DOHH2 (cell line): Measurements from ENCODE around the gene LCE2D.

Experiments
- CTCF ChIP-seq: fragments of 200-600 bp; sonication (generic); IDR thresholded peaks from one replicate; pipeline ENCODE4 v1.5.1; 2014; ENCODE audit warnings: antibody characterized with exemption, mild to moderate bottlenecking, low read depth, low read length; ENCODE audit not compliant: poor library complexity, severe bottlenecking
- EZH2phosphoT487 ChIP-seq: fragments of 200-600 bp; sonication (generic); IDR thresholded peaks from 2 replicates; pipeline ENCODE4 v1.6.1; 2017; ENCODE audit warnings: borderline replicate concordance, mild to moderate bottlenecking, antibody characterized with exemption, low read length, moderate library complexity, mixed read lengths

- TF ChIP-seq CTCF (no peak), EZH2phosphoT487 (no peak)
Measured at GRCh38 chr1:152681616-152682015, 18.4 kb downstream of the LCE2D start.
